ENCODE results near the gene PLXDC1.

- TF ChIP-seq TAF1 (IDR thresholded peaks at IDR 0.05; ENCODE audit: low read depth): no peak
- TF ChIP-seq REST (IDR thresholded peaks at IDR 0.05; ENCODE audit: low read depth): no peak
- TF ChIP-seq EP300 (IDR thresholded peaks at IDR 0.05; ENCODE audit: borderline replicate concordance): no peak
- no peak for TF ChIP-seq EGR1 (IDR thresholded peaks at IDR 0.05)
- TF ChIP-seq TCF12 (IDR thresholded peaks at IDR 0.05; ENCODE audit: low read depth): no peak
- no peak for TF ChIP-seq RAD21 (IDR thresholded peaks at IDR 0.05; ENCODE audit: low read depth)
- TF ChIP-seq CREB1 (IDR thresholded peaks at IDR 0.05; ENCODE audit: low read depth): no peak
- TF ChIP-seq CEBPB (IDR thresholded peaks at IDR 0.05): no peak
- TF ChIP-seq YY1 (IDR thresholded peaks at IDR 0.05; ENCODE audit: low read depth): no peak
Observed at GRCh38 chr17:39183720-39184119, 32.3 kb upstream of the PLXDC1 start.
